Activated B cell treated with CpG ODN at 0.5 μM for 24 hours (primary cell): ENCODE data around the gene ZFHX3. TPM values are rescaled to one million over a fixed set of nuclear protein-coding genes. Genes with fewer than 3 reads are reported as not detected.

Source experiments
- ATAC-seq: fragments of 200-7000 bp; cut with Tn5 transposase; one replicate; pipeline ENCODE4 v1.10.0; 2021; ENCODE audit warnings: low read depth, mild to moderate bottlenecking, moderate library complexity
- CTCF ChIA-PET: fragments of 350-600 bp; sonication (Branson Sonifier 250); formaldehyde crosslinking; loops from one replicate; lab custom pipeline; 2021; ENCODE audit warnings: antibody characterized with exemption; lab: Charles Lee
- POLR2A ChIA-PET: fragments of 350-600 bp; sonication (Branson Sonifier 250); formaldehyde crosslinking; loops from one replicate; lab custom pipeline; 2021; ENCODE audit warnings: antibody characterized with exemption; lab: Charles Lee
- DNase-seq: peaks from one replicate; pipeline ENCODE4 v3.0.0; 2022
- H3K27ac Mint-ChIP-seq: one replicate; pipeline ENCODE4 v1.8.0; 2020; ENCODE audit warnings: mixed read lengths
- H3K27me3 Mint-ChIP-seq: one replicate; pipeline ENCODE4 v1.8.0; 2021; ENCODE audit warnings: mixed read lengths
- H3K36me3 Mint-ChIP-seq: one replicate; pipeline ENCODE4 v1.8.0; 2021; ENCODE audit warnings: low read depth, mixed read lengths
- H3K4me1 Mint-ChIP-seq: one replicate; pipeline ENCODE4 v1.8.0; 2021; ENCODE audit warnings: mixed read lengths
- H3K4me3 Mint-ChIP-seq: one replicate; pipeline ENCODE4 v1.8.0; 2020; ENCODE audit warnings: mild to moderate bottlenecking, mixed read lengths
- H3K9me3 Mint-ChIP-seq: one replicate; pipeline ENCODE4 v1.8.0; 2020; ENCODE audit warnings: mixed read lengths
- CTCF ChIP-seq: fragments of 200-600 bp; IDR thresholded peaks from one replicate; pipeline ENCODE4 v1.8.0; 2022; ENCODE audit warnings: antibody characterized with exemption, mild to moderate bottlenecking
- intact Hi-C: fragments of 100-400 bp; cut with micrococcal nuclease; formaldehyde crosslinking; loops from one replicate; pipeline ENCODE4 v1.15.1; 2024
- total RNA-seq: library from RNA; stranded (reverse); gene quantifications from 2 replicates; pipeline ENCODE4 v1.2.3, GENCODE V29; 2022

ZFHX3 gene
- total RNA-seq, 1 donor from 2014 or later = 9.2 TPM

GRCh38 chr16:72921106-72921505 lies 126.8 kb downstream of the ZFHX3 start:
- ChIA-PET POLR2A (no interaction called here), CTCF (no interaction called here)
- intact Hi-C loops = no loop called here
- H3K27me3 Mint-ChIP-seq = no peaks in the 10 kb centered on the region
- H3K27ac Mint-ChIP-seq = no peak overlapping the region
- H3K4me1 Mint-ChIP-seq = peaks cover 4% of the 10 kb centered on the region
- no peaks in the 10 kb centered on the region for H3K9me3 Mint-ChIP-seq
- H3K4me3 Mint-ChIP-seq = no peak overlapping the region
- no peak for DNase-seq
- no peak for TF ChIP-seq CTCF
- no peaks in the 10 kb centered on the region for H3K36me3 Mint-ChIP-seq
- ATAC-seq = no peak

- Mint-ChIP-seq H3K9me3 (no peaks in the 10 kb centered on the region), H3K4me1 (no peaks in the 10 kb centered on the region), H3K4me3 (no peak overlapping the region), H3K27me3 (no peaks in the 10 kb centered on the region), H3K36me3 (no peaks in the 10 kb centered on the region), H3K27ac (no peak overlapping the region)
- POLR2A ChIA-PET = no interaction called here
- no peak for TF ChIP-seq CTCF
- CTCF ChIA-PET = no interaction called here
- ATAC-seq (no peak), DNase-seq (no peak)
- intact Hi-C loops = no loop called here
These were observed 130.9 kb downstream of the ZFHX3 start for GRCh38 chr16:72917051-72917450.

GRCh38 chr16:72915331-72915730 lies 132.6 kb downstream of the ZFHX3 start:
- no peak overlapping the region for H3K4me3 Mint-ChIP-seq
- intact Hi-C loops = no loop called here
- POLR2A ChIA-PET = no interaction called here
- no peak overlapping the region for H3K27ac Mint-ChIP-seq
- H3K27me3 Mint-ChIP-seq = no peaks in the 10 kb centered on the region
- CTCF ChIA-PET = no interaction called here
- DNase-seq (no peak), ATAC-seq (no peak)
- no peaks in the 10 kb centered on the region for H3K4me1 Mint-ChIP-seq
- H3K9me3 Mint-ChIP-seq = no peaks in the 10 kb centered on the region
- H3K36me3 Mint-ChIP-seq = no peaks in the 10 kb centered on the region
- no peak for TF ChIP-seq CTCF

- POLR2A ChIA-PET = no interaction called here
- Mint-ChIP-seq H3K9me3 (no peaks in the 10 kb centered on the region), H3K4me1 (peaks cover 3% of the 10 kb centered on the region), H3K36me3 (no peaks in the 10 kb centered on the region), H3K27me3 (no peaks in the 10 kb centered on the region), H3K27ac (no peak overlapping the region), H3K4me3 (no peak overlapping the region)
- ATAC-seq (no peak), DNase-seq (no peak)
- no peak for TF ChIP-seq CTCF
- CTCF ChIA-PET = no interaction called here
- intact Hi-C loops = no loop called here
These were observed 134.4 kb downstream of the ZFHX3 start for GRCh38 chr16:72913551-72913950.

GRCh38 chr16:72911971-72912370 lies 136.0 kb downstream of the ZFHX3 start:
- no peak for TF ChIP-seq CTCF
- Mint-ChIP-seq H3K4me3 (no peak overlapping the region), H3K9me3 (no peaks in the 10 kb centered on the region), H3K36me3 (no peaks in the 10 kb centered on the region), H3K27me3 (no peaks in the 10 kb centered on the region), H3K4me1 (peaks cover 11% of the 10 kb centered on the region), H3K27ac (no peak overlapping the region)
- POLR2A ChIA-PET = interaction anchor here (0.5 kb wide), 1 partner anchor 174 kb away, joined by 3 read pairs; no protein-coding TSS in a partner anchor
- CTCF ChIA-PET = no interaction called here
- intact Hi-C loops = no loop called here
- no peak for ATAC-seq
- no peak for DNase-seq
